IPS-NIHi7 (cell line): Measurements from ENCODE around the gene EHBP1.

Source experiments
- DNase-seq: peaks from one replicate; pipeline ENCODE4 v3.0.0; 2012; ENCODE audit warnings: mixed read lengths; ENCODE audit errors: extremely low spot score

The EHBP1 gene

GRCh38 chr2:62964050-62964449 lies 258.5 kb downstream of the EHBP1 start:
- DNase-seq = no peak

GRCh38 chr2:62964671-62965070 lies 259.2 kb downstream of the EHBP1 start:
- DNase-seq = no peak

GRCh38 chr2:62966991-62967390 lies 261.5 kb downstream of the EHBP1 start:
- no peak for DNase-seq

- no peak for DNase-seq
These were observed 262.7 kb downstream of the EHBP1 start for GRCh38 chr2:62968168-62968567.

- DNase-seq = no peak
These were observed 263.2 kb downstream of the EHBP1 start for GRCh38 chr2:62968668-62969067.

GRCh38 chr2:62971936-62972335 lies 266.4 kb downstream of the EHBP1 start:
- DNase-seq = no peak

GRCh38 chr2:62972601-62973000 lies 267.1 kb downstream of the EHBP1 start:
- DNase-seq = no peak

GRCh38 chr2:62974999-62975398 lies 269.5 kb downstream of the EHBP1 start:
- DNase-seq = no peak

- DNase-seq = no peak
These were observed 286.1 kb downstream of the EHBP1 start for GRCh38 chr2:62991605-62992004.

GRCh38 chr2:62992561-62992960 lies 287.0 kb downstream of the EHBP1 start:
- DNase-seq = no peak

- no peak for DNase-seq
These were observed 288.7 kb downstream of the EHBP1 start for GRCh38 chr2:62994206-62994605.

GRCh38 chr2:62996534-62997186 lies 291.1 kb downstream of the EHBP1 start:
- DNase-seq = no peak

GRCh38 chr2:62998949-62999348 lies 293.4 kb downstream of the EHBP1 start:
- no peak for DNase-seq

- no peak for DNase-seq
These were observed 294.4 kb downstream of the EHBP1 start for GRCh38 chr2:62999905-63000304.

- DNase-seq = no peak
These were observed 295.3 kb downstream of the EHBP1 start for GRCh38 chr2:63000801-63001200.

GRCh38 chr2:63001576-63001975 lies 296.1 kb downstream of the EHBP1 start:
- DNase-seq = no peak

GRCh38 chr2:63003351-63003750 lies 297.8 kb downstream of the EHBP1 start:
- DNase-seq = no peak

- DNase-seq = no peak
These were observed 302.4 kb downstream of the EHBP1 start for GRCh38 chr2:63007813-63008458.

GRCh38 chr2:63008838-63009237 lies 303.3 kb downstream of the EHBP1 start:
- no peak for DNase-seq

- DNase-seq = no peak
These were observed 304.0 kb downstream of the EHBP1 start for GRCh38 chr2:63009490-63009889.

- DNase-seq = no peak
These were observed 307.0 kb downstream of the EHBP1 start for GRCh38 chr2:63012541-63012940.

- no peak for DNase-seq
These were observed 307.9 kb downstream of the EHBP1 start for GRCh38 chr2:63013438-63013837.

- DNase-seq = no peak
These were observed 309.9 kb downstream of the EHBP1 start for GRCh38 chr2:63015389-63015788.

- no peak for DNase-seq
These were observed 312.9 kb downstream of the EHBP1 start for GRCh38 chr2:63018439-63018838.
